SHP77 treated with DMSO at 0.1 percent for 48 hours (cell line): ENCODE measurements around the gene DNAJC18.

ENCODE experiments used
- DNase-seq: peaks from one replicate; lab custom pipeline; 2025; lab: John Stamatoyannopoulos, UW

The DNAJC18 gene

DNA sequence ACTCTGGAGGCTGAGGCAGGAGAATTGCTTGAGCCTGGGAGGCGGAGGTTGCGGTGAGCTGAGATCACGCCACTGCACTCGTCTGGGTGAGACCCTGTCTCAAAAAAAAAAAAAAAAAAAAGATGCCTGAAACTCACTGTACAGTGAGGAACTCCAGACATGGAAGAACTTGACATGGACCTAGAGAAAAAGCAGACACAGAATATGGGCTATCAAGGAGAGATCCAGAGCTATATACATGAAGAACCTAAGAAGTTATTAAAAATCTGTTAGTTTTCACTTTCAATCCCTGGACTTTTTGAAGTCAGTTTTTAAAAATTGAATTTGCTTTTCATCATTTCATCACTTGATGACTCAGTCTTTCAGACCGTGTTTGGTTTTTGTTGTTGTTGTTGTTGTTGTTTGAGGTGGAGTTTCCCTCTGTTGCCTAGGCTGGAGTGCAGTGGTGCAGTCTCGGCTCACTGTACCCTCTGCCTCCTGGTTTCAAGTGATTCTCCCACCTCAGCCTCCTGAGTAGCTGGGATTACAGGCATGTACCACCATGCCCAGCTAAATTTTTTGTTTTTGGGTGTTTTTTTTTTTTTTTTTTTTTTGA, 77.4 kb downstream of the DNAJC18 start:
- no peak for DNase-seq

DNA sequence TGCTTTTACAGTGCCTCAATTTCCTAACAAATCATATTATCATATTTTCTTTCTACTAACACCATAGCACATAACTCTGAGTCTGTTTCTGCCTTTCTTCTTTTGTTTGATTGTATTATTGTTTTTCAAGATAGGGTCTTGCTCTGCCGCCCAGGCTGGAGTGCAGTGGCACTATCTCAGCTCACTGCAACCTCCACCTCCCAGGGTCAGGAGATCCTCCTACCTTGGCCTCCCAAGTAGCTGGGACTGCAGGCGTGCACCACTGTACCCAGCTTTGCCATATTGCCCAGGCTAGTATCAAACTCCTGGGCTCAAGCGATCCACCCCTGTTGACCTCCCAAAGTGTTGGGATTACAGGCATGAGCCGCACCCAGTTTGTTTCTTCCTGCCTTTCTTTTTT, 78.9 kb downstream of the DNAJC18 start:
- DNase-seq = no peak
